Smooth muscle cell (in vitro differentiated cells): Measurements from ENCODE around the gene GGCX. TPM values are rescaled to one million over a fixed set of nuclear protein-coding genes. Genes with fewer than 3 reads are reported as not detected.

Experiments used
- DNase-seq: peaks from one replicate; lab custom pipeline; 2025; ENCODE audit not compliant: unreplicated experiment; lab: John Stamatoyannopoulos, UW
- H2AFZ ChIP-seq: fragments of 200-600 bp; sonication (generic); 2 replicates; pipeline ENCODE4 v1.6.0; 2016; ENCODE audit warnings: antibody characterized with exemption, low read depth, mild to moderate bottlenecking
- H3F3A ChIP-seq: fragments of 200-600 bp; sonication (generic); 2 replicates; pipeline ENCODE4 v1.6.0; 2017; ENCODE audit warnings: antibody characterized with exemption, low read depth
- H3K27ac ChIP-seq: fragments of 200-600 bp; sonication (generic); 2 replicates; pipeline ENCODE4 v1.5.1; 2016; ENCODE audit warnings: low read depth, mild to moderate bottlenecking
- H3K27me3 ChIP-seq: fragments of 200-600 bp; sonication (generic); 2 replicates; pipeline ENCODE4 v1.6.1; 2016; ENCODE audit warnings: low read depth, mild to moderate bottlenecking
- H3K36me3 ChIP-seq: fragments of 200-600 bp; sonication (generic); 2 replicates; pipeline ENCODE4 v1.5.1; 2016; ENCODE audit warnings: low read depth
- H3K4me1 ChIP-seq: fragments of 200-600 bp; sonication (generic); 2 replicates; pipeline ENCODE4 v1.5.1; 2016; ENCODE audit warnings: low read depth
- H3K4me2 ChIP-seq: fragments of 200-600 bp; sonication (generic); 2 replicates; pipeline ENCODE4 v1.6.0; 2016; ENCODE audit warnings: mild to moderate bottlenecking
- H3K4me3 ChIP-seq: fragments of 200-600 bp; sonication (generic); 2 replicates; pipeline ENCODE4 v1.5.1; 2016; ENCODE audit warnings: mild to moderate bottlenecking
- H3K79me2 ChIP-seq: fragments of 200-600 bp; sonication (generic); 2 replicates; pipeline ENCODE4 v1.6.0; 2016; ENCODE audit warnings: low read depth, mild to moderate bottlenecking
- H3K9ac ChIP-seq: fragments of 200-600 bp; sonication (generic); 2 replicates; pipeline ENCODE4 v1.6.0; 2016; ENCODE audit warnings: low read depth
- H3K9me3 ChIP-seq: fragments of 200-600 bp; sonication (generic); replicated peaks from 2 replicates; pipeline ENCODE4 v1.5.1; 2016; ENCODE audit warnings: low read depth
- H4K20me1 ChIP-seq: fragments of 200-600 bp; sonication (generic); 2 replicates; pipeline ENCODE4 v1.6.0; 2016; ENCODE audit warnings: low read depth
- CTCF ChIP-seq: fragments of 200-600 bp; sonication (generic); IDR thresholded peaks from 2 replicates; pipeline ENCODE4 v1.5.1; 2017; ENCODE audit warnings: borderline replicate concordance, mild to moderate bottlenecking, antibody characterized with exemption; ENCODE audit not compliant: insufficient read depth, poor library complexity, severe bottlenecking
- WGBS: methylation state at CpG from one replicate; pipeline ENCODE4 v1.1.7; 2016; ENCODE audit warnings: low lambda C conversion rate; 5-methylcytosine and 5-hydroxymethylcytosine counted together
- polyA plus RNA-seq: library from polyadenylated mRNA; unstranded; fragments of >200 nt; fragmentation: Nextera tagmentation; extraction: Ambion mirVana; gene quantifications from 2 replicates; pipeline ENCODE4 v1.2.1, GENCODE V29; 2016
- total RNA-seq: library from RNA; depleted of rRNA; stranded (reverse); fragments of >200 nt; gene quantifications from 2 replicates; pipeline ENCODE4 v1.2.3, GENCODE V29; 2014

Gene GGCX
- total and polyA plus RNA-seq, 2 experiments from 2014 or later: 44.5 to 83.2 TPM

- Histone ChIP-seq H3K9ac (no peak overlapping the region), H3K27ac (peak overlapping the region; percentile 41), H3K4me1 (peaks cover 27% of the 10 kb centered on the region), H3K27me3 (no peaks in the 10 kb centered on the region), H3F3A (peaks cover 66% of the 10 kb centered on the region), H3K9me3 (no peaks in the 10 kb centered on the region), H3K4me3 (no peak overlapping the region), H3K36me3 (peaks cover 19% of the 10 kb centered on the region), H3K4me2 (peak overlapping the region; percentile 99), H3K79me2 (peaks cover 45% of the 10 kb centered on the region), H2AFZ (no peak overlapping the region), H4K20me1 (peaks cover 77% of the 10 kb centered on the region)
- WGBS: 94% methylated on average over 4 of the region's 4 CpGs
- TF ChIP-seq CTCF: no peak
- DNase-seq: no peak
These were observed 18.5 kb downstream of the GGCX start for GRCh38 chr2:85542777-85543176.

GRCh38 chr2:85541753-85542457 lies 19.4 kb downstream of the GGCX start:
- no peak for DNase-seq
- peaks cover 19% of the 10 kb centered on the region for H3K36me3 ChIP-seq
- WGBS: 96% methylated on average over 5 of the region's 5 CpGs

GRCh38 chr2:85541262-85541661 lies 20.0 kb downstream of the GGCX start:
- peaks cover 64% of the 10 kb centered on the region for H3F3A ChIP-seq
- peaks cover 19% of the 10 kb centered on the region for H3K36me3 ChIP-seq
- 81% methylated on average over 4 of the region's 4 CpGs for WGBS
- peak overlapping the region; percentile 98 for H3K27ac ChIP-seq
- no peak for DNase-seq
- no peak overlapping the region for H2AFZ ChIP-seq
- peaks cover 38% of the 10 kb centered on the region for H3K4me1 ChIP-seq
- peaks cover 71% of the 10 kb centered on the region for H4K20me1 ChIP-seq
- no peaks in the 10 kb centered on the region for H3K27me3 ChIP-seq
- peak overlapping the region; percentile 96 for H3K9ac ChIP-seq
- H3K4me2 ChIP-seq: peak overlapping the region; percentile 99
- no peaks in the 10 kb centered on the region for H3K9me3 ChIP-seq
- TF ChIP-seq CTCF: no peak
- H3K79me2 ChIP-seq: peaks cover 53% of the 10 kb centered on the region
- peak overlapping the region; percentile 92 for H3K4me3 ChIP-seq

More at GRCh38 chr2:85541753-85542457, 19.4 kb downstream of the GGCX start:
- Histone ChIP-seq H3K27ac (peak overlapping the region; percentile 98), H3K4me2 (peak overlapping the region; percentile 99), H3K9ac (peak overlapping the region; percentile 96), H2AFZ (no peak overlapping the region), H3K9me3 (no peaks in the 10 kb centered on the region), H3K79me2 (peaks cover 53% of the 10 kb centered on the region), H4K20me1 (peaks cover 77% of the 10 kb centered on the region), H3K4me1 (peaks cover 36% of the 10 kb centered on the region), H3F3A (peaks cover 68% of the 10 kb centered on the region), H3K27me3 (no peaks in the 10 kb centered on the region), H3K4me3 (peak overlapping the region; percentile 92)
- TF ChIP-seq CTCF: no peak
